Endothelial cell (in vitro differentiated cells): Measurements from ENCODE around the gene INIP. TPM values are rescaled to one million over a fixed set of nuclear protein-coding genes. Genes with fewer than 3 reads are reported as not detected.

Experiments
- DNase-seq: peaks from one replicate; pipeline ENCODE4 v3.0.0; 2021; ENCODE audit warnings: low spot score
- H3K27ac Mint-ChIP-seq: one replicate; pipeline ENCODE4 v1.8.0; 2021; ENCODE audit warnings: mixed read lengths, inconsistent platforms; ENCODE audit not compliant: unreplicated experiment
- H3K27me3 Mint-ChIP-seq: one replicate; pipeline ENCODE4 v1.8.0; 2021; ENCODE audit warnings: mild to moderate bottlenecking, moderate library complexity, mixed read lengths, inconsistent platforms; ENCODE audit not compliant: unreplicated experiment
- H3K36me3 Mint-ChIP-seq: one replicate; pipeline ENCODE4 v1.8.0; 2021; ENCODE audit warnings: mild to moderate bottlenecking, low read depth, mixed read lengths, inconsistent platforms; ENCODE audit not compliant: unreplicated experiment
- H3K4me1 Mint-ChIP-seq: one replicate; pipeline ENCODE4 v1.8.0; 2021; ENCODE audit warnings: mild to moderate bottlenecking, mixed read lengths, inconsistent platforms; ENCODE audit not compliant: unreplicated experiment
- H3K4me3 Mint-ChIP-seq: one replicate; pipeline ENCODE4 v1.8.0; 2021; ENCODE audit warnings: mild to moderate bottlenecking, mixed read lengths, inconsistent platforms; ENCODE audit not compliant: unreplicated experiment
- H3K9me3 Mint-ChIP-seq: one replicate; pipeline ENCODE4 v1.8.0; 2021; ENCODE audit warnings: mixed read lengths, inconsistent platforms; ENCODE audit not compliant: unreplicated experiment
- CTCF ChIP-seq: fragments of 200-600 bp; sonication (generic); IDR thresholded peaks from one replicate; pipeline ENCODE4 v1.5.0; 2021; ENCODE audit warnings: antibody characterized with exemption; ENCODE audit not compliant: unreplicated experiment
- total RNA-seq: library from RNA; stranded (reverse); fragmentation: NEBNext Ultra II Directional; extraction: Animal tissue kit (Norgen Biotek cat#: 25700); gene quantifications from one replicate; pipeline ENCODE4 v1.2.1, GENCODE V29; 2021; ENCODE audit not compliant: unreplicated experiment

Gene INIP
- total RNA-seq, 1 donor from 2014 or later, result 20.8 TPM

- Mint-ChIP-seq H3K27me3 (peaks cover 5% of the 10 kb centered on the region), H3K36me3 (no peaks in the 10 kb centered on the region), H3K9me3 (no peaks in the 10 kb centered on the region), H3K4me1 (peaks cover 3% of the 10 kb centered on the region), H3K4me3 (no peak overlapping the region), H3K27ac (no peak overlapping the region)
- DNase-seq, result no peak
- TF ChIP-seq CTCF, result no peak
Observed at GRCh38 chr9:112719696-112720095, 1.8 kb upstream of the INIP start.

GRCh38 chr9:112719241-112719691 is 1.3 kb upstream of the INIP start:
- no peaks in the 10 kb centered on the region for H3K9me3 Mint-ChIP-seq
- H3K27me3 Mint-ChIP-seq, result peaks cover 5% of the 10 kb centered on the region
- no peak overlapping the region for H3K27ac Mint-ChIP-seq
- no peaks in the 10 kb centered on the region for H3K36me3 Mint-ChIP-seq
- no peak for TF ChIP-seq CTCF
- H3K4me1 Mint-ChIP-seq, result peaks cover 3% of the 10 kb centered on the region
- no peak for DNase-seq
- H3K4me3 Mint-ChIP-seq, result no peak overlapping the region

GRCh38 chr9:112712678-112713077 is 5.2 kb downstream of the INIP start:
- TF ChIP-seq CTCF, result no peak
- Mint-ChIP-seq H3K4me3 (no peak overlapping the region), H3K27ac (no peak overlapping the region), H3K36me3 (no peaks in the 10 kb centered on the region), H3K9me3 (no peaks in the 10 kb centered on the region), H3K4me1 (peaks cover 3% of the 10 kb centered on the region), H3K27me3 (no peaks in the 10 kb centered on the region)
- DNase-seq, result no peak

GRCh38 chr9:112711050-112711689 is 6.7 kb downstream of the INIP start:
- DNase-seq, result no peak
- TF ChIP-seq CTCF, result peak; percentile 34
- Mint-ChIP-seq H3K4me3 (no peak overlapping the region), H3K27me3 (no peaks in the 10 kb centered on the region), H3K36me3 (no peaks in the 10 kb centered on the region), H3K4me1 (no peaks in the 10 kb centered on the region), H3K27ac (no peak overlapping the region), H3K9me3 (no peaks in the 10 kb centered on the region)

- no peaks in the 10 kb centered on the region for H3K4me1 Mint-ChIP-seq
Observed at GRCh38 chr9:112705768-112706427, 12.0 kb downstream of the INIP start.

More at GRCh38 chr9:112705768-112706427, 12.0 kb downstream of the INIP start:
- DNase-seq, result peak; percentile 19
- H3K27me3 Mint-ChIP-seq, result no peaks in the 10 kb centered on the region
- no peaks in the 10 kb centered on the region for H3K9me3 Mint-ChIP-seq
- H3K4me3 Mint-ChIP-seq, result no peak overlapping the region
- peak; percentile 14 for TF ChIP-seq CTCF
- no peaks in the 10 kb centered on the region for H3K36me3 Mint-ChIP-seq
- H3K27ac Mint-ChIP-seq, result no peak overlapping the region
